Heart right ventricle (tissue), 16 donors: ENCODE data around the gene PLCB1. TPM values are rescaled to one million over a fixed set of nuclear protein-coding genes. Genes with fewer than 3 reads are reported as not detected.
A peak's percentile ranks its signal among the peaks of the same experiment; 100 is the strongest.

Experiments used
- ATAC-seq, 8 donors: fragments of 200-7000 bp; cut with Tn5 transposase; one replicate each; pipeline ENCODE4 v1.9.1; 2020; ENCODE audit warnings: mild to moderate bottlenecking in 8 of 8, moderate library complexity in 8 of 8, moderate number of reproducible peaks in 1 of 8
- DNase-seq, 2 donors: peaks; one replicate each; pipeline ENCODE4 v3.0.0-alpha.2; 2020
- H3K27ac ChIP-seq, 10 donors: fragments of 200-600 bp; sonication (generic) in 2 of 10; one replicate each; pipeline versions ENCODE4 v1.5.0 to v1.8.0; 2020 to 2022; ENCODE audit warnings: mild to moderate bottlenecking in 3 of 10
- H3K27me3 ChIP-seq, 7 donors: fragments of 200-600 bp; one replicate each; pipeline ENCODE4 v1.8.0; 2021 to 2022; ENCODE audit warnings: mild to moderate bottlenecking in 2 of 7
- H3K36me3 ChIP-seq, 9 donors: fragments of 200-600 bp; sonication (generic) in 1 of 9; one replicate each; pipeline versions ENCODE4 v1.5.0 to v1.8.0; 2020 to 2022; ENCODE audit warnings: mild to moderate bottlenecking in 2 of 9
- H3K4me1 ChIP-seq, 9 donors: fragments of 200-600 bp; sonication (generic) in 1 of 9; one replicate each; pipeline versions ENCODE4 v1.5.0 to v1.8.0; 2020 to 2022; ENCODE audit warnings: mild to moderate bottlenecking in 4 of 9
- H3K4me3 ChIP-seq, 10 donors: fragments of 200-600 bp; sonication (generic) in 2 of 10; one replicate each; pipeline versions ENCODE4 v1.5.0 to v1.8.0; 2020 to 2022; ENCODE audit warnings: mild to moderate bottlenecking in 7 of 10, moderate library complexity in 2 of 10
- H3K9me3 ChIP-seq, 11 donors: fragments of 200-600 bp in 10 of 11; sonication (generic) in 2 of 11; one replicate each; pipeline versions ENCODE4 v1.5.0 to v1.8.0; 2013 to 2022; ENCODE audit warnings: mild to moderate bottlenecking in 2 of 11, control low read depth in 1 of 11, moderate library complexity in 1 of 11
- CTCF ChIP-seq, 9 donors: fragments of 200-600 bp; sonication (generic) in 2 of 9; IDR thresholded peaks; one replicate each; pipeline versions ENCODE4 v1.5.0 to v1.8.0; 2021 to 2022; ENCODE audit warnings: antibody characterized with exemption in 9 of 9, mild to moderate bottlenecking in 5 of 9, moderate library complexity in 1 of 9
- WGBS, 2 donors: extraction: QIAGEN DNeasy Blood & Tissue Kit; methylation state at CpG; one replicate each; pipeline ENCODE4 v1.1.7; 2013; ENCODE audit warnings: inconsistent platforms in 1 of 2; 5-methylcytosine and 5-hydroxymethylcytosine counted together
- intact Hi-C, 10 donors: fragments of 100-400 bp; cut with DNase I; formaldehyde crosslinking; loops; one replicate each; pipeline versions ENCODE4 v1.11.1 to v1.14.2; 2022
- polyA plus RNA-seq, 2 donors: library from polyadenylated mRNA; stranded (reverse); fragments of 200-250 nt; gene quantifications; one replicate each; pipeline ENCODE4 v1.2.3, GENCODE V29; 2013
- total RNA-seq, 10 donors: library from RNA; stranded (reverse); fragmentation: NEBNext Ultra II Directional in 3 of 10; extraction: Animal tissue kit (Norgen Biotek cat#: 25700) in 3 of 10; gene quantifications; one replicate each; pipeline versions ENCODE4 v1.2.1 to v1.2.4, GENCODE V29; 2021 to 2023
- donor health status: Arrhythmogenic right ventricular cardiomyopathy.
- donor health status: ischemic (EF 13 %, LVEDD 7.1; RV severe dilation, severe dysfunction).
- donor health status: healthy with polysubstance abuse.
- donor health status: DM: no; HTN: yes; CAD: no.
- donor health status: DM: no; HTN: no; CAD: no.
- donor health status: ischemic (EF 25% LVEDD 6.9; RV normal size, moderate dysfunction).
- donor health status: ischemic (EF 25% LVEDD 5.7; RV mildly dilated, moderate dysfunction).
- donor health status: healthy.
- donor health status: DM: yes; HTN: yes; CAD: no.
- donor health status: Ischemic cardiomyopathy.
- donor health status: ischemic (EF 35%, LVEDD 5.7; RV mildly dilated, moderate dysfunction).
- donor health status: nonischemic (EF 11% LVEDD 7.7; RV severe dilation, severe dysfunction).
- donor health status: DM: yes; HTN: yes; CAD: no.
- donor health status: PGD.
- donor health status: ischemic (EF 29% LVEDD 5.4; RV normal size, mild dysfunction).
- donor health status: nonischemic (EF 23%, LVEDD 6.1; RV moderate dilation, normal function).

Gene PLCB1
- total and polyA plus RNA-seq, 12 donors = 2.2 to 12.7 (median 7.1) TPM

- Histone ChIP-seq H3K27me3 (no peaks in the 10 kb centered on the region), H3K27ac (no peak overlapping the region), H3K36me3 (peaks cover 0 to 3% (median 0%) of the 10 kb centered on the region in 9 donors), H3K4me1 (peaks cover 0 to 26% (median 13%) of the 10 kb centered on the region in 9 donors), H3K9me3 (no peaks in the 10 kb centered on the region), H3K4me3 (no peak overlapping the region)
- WGBS, 2 donors = 97 to 98% methylated on average over 6 of the region's 6 CpGs
- intact Hi-C loops = loop anchor here in 1 of 10 donors (5.0 kb wide), 1 partner anchor 744 kb away; no protein-coding TSS in a partner anchor
- DNase-seq (no peak), ATAC-seq (no peak)
- no peak for TF ChIP-seq CTCF (IDR thresholded peaks at IDR 0.05)
These were observed 673.8 kb downstream of the PLCB1 start for GRCh38 chr20:8805737-8806442.

GRCh38 chr20:8807480-8808201, 675.6 kb downstream of the PLCB1 start:
- Histone ChIP-seq H3K4me1 (peaks cover 0 to 27% (median 7%) of the 10 kb centered on the region in 9 donors), H3K9me3 (no peaks in the 10 kb centered on the region), H3K27me3 (no peaks in the 10 kb centered on the region), H3K27ac (no peak overlapping the region), H3K36me3 (peaks cover 0 to 3% (median 0%) of the 10 kb centered on the region in 9 donors), H3K4me3 (no peak overlapping the region)
- no peak for TF ChIP-seq CTCF (IDR thresholded peaks at IDR 0.05)
- ATAC-seq (no peak), DNase-seq (no peak)
- intact Hi-C loops = loop anchor here in 1 of 10 donors (5.0 kb wide), 1 partner anchor 745 kb away; no protein-coding TSS in a partner anchor
- WGBS, 2 donors = 88 to 94% methylated on average over 4 of the region's 4 CpGs

GRCh38 chr20:8808202-8808535, 676.1 kb downstream of the PLCB1 start:
- Histone ChIP-seq H3K9me3 (no peaks in the 10 kb centered on the region), H3K36me3 (peaks cover 0 to 3% (median 0%) of the 10 kb centered on the region in 9 donors), H3K27me3 (no peaks in the 10 kb centered on the region), H3K4me1 (peaks cover 0 to 27% (median 6%) of the 10 kb centered on the region in 9 donors), H3K27ac (no peak overlapping the region), H3K4me3 (no peak overlapping the region)
- ATAC-seq = peak in 1 of 8 donors; percentile 62
- WGBS, 2 donors = 23 to 37% methylated on average over 5 of the region's 5 CpGs
- DNase-seq = peak in 1 of 2 donors; percentile 12
- intact Hi-C loops = loop anchor here in 1 of 10 donors (5.0 kb wide), 1 partner anchor 746 kb away; no protein-coding TSS in a partner anchor
- no peak for TF ChIP-seq CTCF (IDR thresholded peaks at IDR 0.05)

GRCh38 chr20:8809107-8809953, 677.3 kb downstream of the PLCB1 start:
- no peak overlapping the region for H3K4me3 ChIP-seq
- no peak overlapping the region for H3K27ac ChIP-seq
- 93 to 94% methylated on average over 14 of the region's 14 CpGs for whole genome bisulfite sequencing, 2 donors
- no peaks in the 10 kb centered on the region for H3K27me3 ChIP-seq
- H3K4me1 ChIP-seq = peaks cover 0 to 28% (median 6%) of the 10 kb centered on the region in 9 donors
- intact Hi-C loops = loop anchor here in 1 of 10 donors (5.0 kb wide), 1 partner anchor 747 kb away; no protein-coding TSS in a partner anchor
- no peak for DNase-seq
- ATAC-seq = no peak
- H3K36me3 ChIP-seq = no peaks in the 10 kb centered on the region
- no peak for TF ChIP-seq CTCF (IDR thresholded peaks at IDR 0.05)
- no peaks in the 10 kb centered on the region for H3K9me3 ChIP-seq
